Keratinocyte (primary cell): ENCODE results near the gene PP2D1. TPM values are rescaled to one million over a fixed set of nuclear protein-coding genes. Genes with fewer than 3 reads are reported as not detected.

ENCODE experiments used
- DNase-seq: peaks from one replicate; pipeline ENCODE4 v3.0.0-alpha.2; 2011; ENCODE audit warnings: low read depth, missing footprints, low spot score
- FAIRE-seq: peaks from 2 replicates; lab custom pipeline; 2011; peaks lifted over from hg19 to GRCh38; lab: Jason Lieb, UNC
- H2AFZ ChIP-seq: 2 replicates; pipeline ENCODE4 v1.6.0; 2012; ENCODE audit warnings: low read length, control low read depth, inconsistent platforms; ENCODE audit not compliant: control insufficient read depth
- H3K27ac ChIP-seq: 2 replicates; pipeline ENCODE4 v1.5.1; 2011; ENCODE audit warnings: low read length; ENCODE audit not compliant: control insufficient read depth, insufficient read depth
- H3K27me3 ChIP-seq: 3 replicates; pipeline ENCODE4 v1.6.0; 2011; ENCODE audit warnings: low read length; ENCODE audit not compliant: control insufficient read depth, insufficient read depth; ENCODE audit errors: extremely low read depth
- H3K36me3 ChIP-seq, 2 experiments: 2 replicates in 1 of 2; 3 replicates in 1 of 2; pipeline ENCODE4 v1.5.1; 2011; ENCODE audit warnings: low read length in 2 of 2, mild to moderate bottlenecking in 1 of 2; ENCODE audit not compliant: control insufficient read depth in 2 of 2, insufficient read depth in 2 of 2; ENCODE audit errors: extremely low read depth in 1 of 2
- H3K4me1 ChIP-seq: 3 replicates; pipeline ENCODE4 v1.5.1; 2011; ENCODE audit warnings: low read length; ENCODE audit not compliant: control insufficient read depth, insufficient read depth; ENCODE audit errors: extremely low read depth
- H3K4me2 ChIP-seq: 3 replicates; pipeline ENCODE4 v1.6.0; 2011; ENCODE audit warnings: low read depth, low read length; ENCODE audit not compliant: control insufficient read depth, insufficient read depth; ENCODE audit errors: extremely low read depth
- H3K4me3 ChIP-seq, 3 experiments: fragments of 200-600 bp in 1 of 3; sonication (generic) in 1 of 3; 2 replicates in 2 of 3; 3 replicates in 1 of 3; pipeline ENCODE4 v1.5.1; 2011 to 2016; ENCODE audit warnings: low read length in 3 of 3, mild to moderate bottlenecking in 3 of 3, control low read depth in 2 of 3, inconsistent platforms in 1 of 3, low read depth in 1 of 3, mixed read lengths in 1 of 3, mixed run types in 1 of 3, moderate library complexity in 1 of 3; ENCODE audit not compliant: control insufficient read depth in 2 of 3, insufficient read depth in 2 of 3; ENCODE audit errors: extremely low read depth in 1 of 3
- H3K79me2 ChIP-seq: 2 replicates; pipeline ENCODE4 v1.6.0; 2012; ENCODE audit warnings: low read length; ENCODE audit not compliant: control insufficient read depth, insufficient read depth
- H3K9ac ChIP-seq: 3 replicates; pipeline ENCODE4 v1.6.0; 2011; ENCODE audit warnings: low read length; ENCODE audit not compliant: control insufficient read depth, insufficient read depth; ENCODE audit errors: extremely low read depth
- H3K9me1 ChIP-seq: 3 replicates; pipeline ENCODE4 v1.6.0; 2011; ENCODE audit warnings: low read length; ENCODE audit not compliant: control insufficient read depth, insufficient read depth; ENCODE audit errors: extremely low read depth
- H3K9me3 ChIP-seq: 2 replicates; pipeline ENCODE4 v1.5.1; 2012; ENCODE audit warnings: low read depth, low read length; ENCODE audit not compliant: control insufficient read depth
- H4K20me1 ChIP-seq: 3 replicates; pipeline ENCODE4 v1.6.0; 2011; ENCODE audit warnings: low read length; ENCODE audit not compliant: control insufficient read depth, insufficient read depth; ENCODE audit errors: extremely low read depth
- CTCF ChIP-seq, 3 experiments: IDR thresholded peaks in 1 of 3; conservative IDR thresholded peaks in 1 of 3; optimal IDR thresholded peaks in 1 of 3; 2 replicates in 2 of 3; 3 replicates in 1 of 3; pipeline versions ENCODE3 to v1.5.1; 2011; ENCODE audit warnings: low read length in 3 of 3, mild to moderate bottlenecking in 3 of 3, moderate library complexity in 2 of 3, control low read depth in 1 of 3, inconsistent platforms in 1 of 3; ENCODE audit not compliant: insufficient read depth in 2 of 3; ENCODE audit errors: extremely low read depth in 1 of 3
- EZH2 ChIP-seq: IDR thresholded peaks from one replicate; pipeline ENCODE4 v1.6.1; 2012; ENCODE audit warnings: inconsistent platforms, mild to moderate bottlenecking, low read length, moderate library complexity
- dilution Hi-C: fragments of 300-500 bp; cut with MboI; formaldehyde crosslinking; loops from one replicate; pipeline ENCODE4 v1.7.0; 2020; ENCODE audit warnings: low sequenced_read_pairs; ENCODE audit not compliant: extremely low pct_ligation_motif_present
- polyA plus RNA-seq, 5 experiments: library from polyadenylated mRNA; depleted of rRNA in 3 of 5; stranded (reverse) in 3 of 5; stranded (forward) in 1 of 5; unstranded in 1 of 5; fragments of >200 nt; gene quantifications; 1 replicate in 1 of 5; 2 replicates in 3 of 5; 3 replicates in 1 of 5; pipeline versions ENCODE4 v1.2.1 to v1.2.3, GENCODE V29; 2011 to 2012; ENCODE audit warnings: missing spikeins in 2 of 5, low read depth in 1 of 5, low replicate concordance in 1 of 5

Gene PP2D1
- polyA plus RNA-seq, 1 donor (not counting 4 experiments of a cell fraction or from before 2014, with no cell fraction given), result not detected

GRCh38 chr3:19947549-19948225, 64.4 kb downstream of the PP2D1 start:
- Histone ChIP-seq H4K20me1 (no peaks in the 10 kb centered on the region), H3K27me3 (no peaks in the 10 kb centered on the region), H2AFZ (peak overlapping the region; percentile 87), H3K79me2 (peaks cover 53% of the 10 kb centered on the region), H3K4me2 (peak overlapping the region; percentile 84), H3K4me3 (peak overlapping the region; percentile 72 to 90 (median 88)), H3K4me1 (peaks cover 23% of the 10 kb centered on the region), H3K9ac (peak overlapping the region; percentile 95), H3K9me1 (no peaks in the 10 kb centered on the region), H3K27ac (peak overlapping the region; percentile 96), H3K9me3 (no peaks in the 10 kb centered on the region), H3K36me3 (peaks cover 3 to 9% of the 10 kb centered on the region in 2 experiments)
- DNase-seq, result no peak
- dilution Hi-C loops, result no loop called here
- no peak for TF ChIP-seq EZH2
- TF ChIP-seq CTCF (optimal IDR thresholded peaks at IDR 0.05 in 1 of 3, IDR thresholded peaks at IDR 0.05 in 1 of 3, conservative IDR thresholded peaks at IDR 0.05 in 1 of 3; ENCODE audit: extremely low read depth in 1 of 3, insufficient read depth in 2 of 3, low read length in 3 of 3), result no peak
- peak; percentile 51 for FAIRE-seq

- H2AFZ ChIP-seq, result peak within 1 kb of the TSS; percentile 95
- H4K20me1 ChIP-seq, result no peaks in the 10 kb centered on the region
- no peaks in the 10 kb centered on the region for H3K9me3 ChIP-seq
- H3K27me3 ChIP-seq, result no peaks in the 10 kb centered on the region
- no peaks in the 10 kb centered on the region for H3K9me1 ChIP-seq
- H3K36me3 ChIP-seq, result peaks cover 3 to 8% of the 10 kb centered on the region in 2 experiments
- peak within 1 kb of the TSS; percentile 95 for H3K9ac ChIP-seq
- dilution Hi-C loops, result no loop called here
- peaks cover 46% of the 10 kb centered on the region for H3K79me2 ChIP-seq
- H3K4me1 ChIP-seq, result peaks cover 23% of the 10 kb centered on the region
- FAIRE-seq (peak; percentile 84), DNase-seq (peak; percentile 81)
- TF ChIP-seq EZH2, result no peak
- no peak for TF ChIP-seq CTCF (optimal IDR thresholded peaks at IDR 0.05 in 1 of 3, IDR thresholded peaks at IDR 0.05 in 1 of 3, conservative IDR thresholded peaks at IDR 0.05 in 1 of 3; ENCODE audit: extremely low read depth in 1 of 3, insufficient read depth in 2 of 3, low read length in 3 of 3)
- H3K4me3 ChIP-seq, result peak within 1 kb of the TSS; percentile 88 to 94 (median 90)
- peak within 1 kb of the TSS; percentile 99 for H3K4me2 ChIP-seq
- H3K27ac ChIP-seq, result peak within 1 kb of the TSS; percentile 96
Observed at GRCh38 chr3:19946832-19947548, 65.1 kb downstream of the PP2D1 start, which contains the start of gene RAB5A. Gene RAB5A, plus strand, starts transcription at chr3:19947097. Its CDS starts 3,802 bp downstream, at chr3:19950899.
